ENCODE measurements around the gene NF1. TPM values are rescaled to one million over a fixed set of nuclear protein-coding genes. Genes with fewer than 3 reads are reported as not detected.
"Not testable (repeated sequence)": the region's sequence is repeated elsewhere in the genome, so short reads cannot be mapped to it uniquely, and the experiment has no call there.

Gene NF1
- total and polyA plus RNA-seq, 2 of the 13 experiments (the other 11 are each of a cell fraction or from before 2014, with no cell fraction given) = 21.5 to 26.5 TPM

DNA sequence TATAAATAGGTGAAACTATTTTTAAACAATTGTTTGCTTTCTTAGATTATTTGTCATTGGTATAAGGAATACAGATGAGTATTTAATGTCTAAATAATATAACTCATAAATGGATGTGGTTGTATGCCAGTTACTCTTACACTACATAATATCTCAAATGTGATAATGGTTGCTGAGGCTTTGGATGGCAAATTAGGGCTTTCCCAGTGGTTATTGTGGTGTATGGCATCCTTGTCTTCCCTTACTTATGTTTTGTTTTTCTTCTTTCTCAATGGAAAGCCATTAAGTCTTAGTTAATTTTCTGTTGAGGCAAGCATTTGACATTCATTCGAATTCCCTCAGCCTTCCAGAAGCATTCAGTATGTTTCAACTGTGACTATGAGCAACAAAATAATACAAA is 191.8 kb downstream of the NF1 start:
- TF ChIP-seq ARHGAP35 (CRISPR knock-in tag; IDR thresholded peaks at IDR 0.05; ENCODE audit: borderline replicate concordance) (no peak), MATR3 (CRISPR knock-in tag; IDR thresholded peaks at IDR 0.05) (no peak), ZNF180 (CRISPR knock-in tag; IDR thresholded peaks at IDR 0.05; ENCODE audit: borderline replicate concordance, low read depth) (no peak), SIX4 (CRISPR knock-in tag; IDR thresholded peaks at IDR 0.05) (no peak), IKZF4 (CRISPR knock-in tag; IDR thresholded peaks at IDR 0.05; ENCODE audit: borderline replicate concordance, low read depth, not compliant biosample characterization) (no peak), ZFP62 (CRISPR knock-in tag; IDR thresholded peaks at IDR 0.05) (no peak), PHF20 (CRISPR knock-in tag; IDR thresholded peaks at IDR 0.05) (no peak)
- Histone ChIP-seq H2AFZ (ENCODE audit: low read length) (no peak overlapping the region), H3K27ac (ENCODE audit: extremely low read length, insufficient read depth, low read length) (no peak overlapping the region), H3K36me3 (replicated peaks in 1 of 2; ENCODE audit: control insufficient read depth in 1 of 2, insufficient read depth in 2 of 2, low read length in 2 of 2) (0 out of 5 replicates have a peak, but pooled peaks cover 0 to 9% of the 10 kb centered on the region in 2 experiments), H3K79me2 (ENCODE audit: insufficient read depth, low read length) (no peaks in the 10 kb centered on the region), H4K20me1 (ENCODE audit: insufficient read depth, low read length) (no peaks in the 10 kb centered on the region), H3K9me3 (ENCODE audit: low read length) (no peaks in the 10 kb centered on the region), H3K9ac (ENCODE audit: insufficient read depth, low read depth, low read length) (no peak overlapping the region), H3K27me3 (ENCODE audit: control insufficient read depth in 1 of 2, insufficient read depth in 2 of 2, low read length in 2 of 2) (no peaks in the 10 kb centered on the region), H3K4me2 (ENCODE audit: low read depth, low read length) (no peak overlapping the region), H3K4me1 (ENCODE audit: insufficient read depth, low read length) (no peaks in the 10 kb centered on the region), H3K4me3 (replicated peaks in 1 of 3; ENCODE audit: insufficient read depth in 1 of 3, low read depth in 2 of 3, low read length in 3 of 3) (no peak overlapping the region)
- POLR2A ChIA-PET = no interaction called here
- CTCF ChIA-PET (ENCODE audit: low intra/inter-chr PET ratio, low total read pairs) = no interaction called here
- BruUV-seq (replicated peaks) = no TSS peak
- FAIRE-seq (no peak), DNase-seq (ENCODE audit: low spot score) (no peak), ATAC-seq (no peak)
- in situ Hi-C loops (cut with HindIII; ENCODE audit: extremely low pct_ligation_motif_present, low pct_unique_long_range_greater_than_20kb) (no loop called here), intact Hi-C loops (cut with micrococcal nuclease; ENCODE audit: unreplicated experiment) (no loop called here)
- 93% methylated on average over 1 of the region's 1 CpG for WGBS (ENCODE audit: low lambda C conversion rate)

DNA sequence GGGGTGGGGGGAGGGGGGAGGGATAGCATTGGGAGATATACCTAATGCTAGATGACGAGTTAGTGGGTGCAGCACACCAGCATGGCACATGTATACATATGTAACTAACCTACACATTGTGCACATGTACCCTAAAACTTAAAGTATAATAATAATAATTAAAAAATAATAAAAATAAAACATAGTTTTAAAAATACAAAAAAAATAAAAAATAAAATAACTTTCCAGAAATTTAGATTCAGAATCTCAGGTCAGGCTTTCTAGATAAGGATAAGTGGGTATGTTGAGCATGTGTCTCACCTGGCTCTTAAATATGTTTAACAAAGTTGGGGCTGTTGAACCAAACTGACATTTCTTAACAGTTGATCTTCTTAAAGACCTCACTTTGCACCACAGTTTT is 193.2 kb downstream of the NF1 start:
- 89% methylated on average over 1 of the region's 1 CpG for WGBS (ENCODE audit: low lambda C conversion rate)
- H3K36me3 ChIP-seq (replicated peaks in 1 of 2; ENCODE audit: control insufficient read depth in 1 of 2, insufficient read depth in 2 of 2, low read length in 2 of 2); ATAC-seq; POLR2A ChIA-PET; CTCF ChIA-PET (ENCODE audit: low intra/inter-chr PET ratio, low total read pairs); intact Hi-C loops (cut with micrococcal nuclease; ENCODE audit: unreplicated experiment); in situ Hi-C loops (cut with HindIII; ENCODE audit: extremely low pct_ligation_motif_present, low pct_unique_long_range_greater_than_20kb); H3K4me3 ChIP-seq (replicated peaks in 1 of 3; ENCODE audit: insufficient read depth in 1 of 3, low read depth in 2 of 3, low read length in 3 of 3); H3K9ac ChIP-seq (ENCODE audit: insufficient read depth, low read depth, low read length); H3K79me2 ChIP-seq (ENCODE audit: insufficient read depth, low read length); H3K9me3 ChIP-seq (ENCODE audit: low read length); DNase-seq (ENCODE audit: low spot score); BruUV-seq (replicated peaks); H4K20me1 ChIP-seq (ENCODE audit: insufficient read depth, low read length); FAIRE-seq; H3K27ac ChIP-seq (ENCODE audit: extremely low read length, insufficient read depth, low read length); H3K27me3 ChIP-seq (ENCODE audit: control insufficient read depth in 1 of 2, insufficient read depth in 2 of 2, low read length in 2 of 2); H3K4me2 ChIP-seq (ENCODE audit: low read depth, low read length); H2AFZ ChIP-seq (ENCODE audit: low read length); H3K4me1 ChIP-seq (ENCODE audit: insufficient read depth, low read length): not testable (repeated sequence)
